Gastrocnemius medialis (tissue), 4 donors: ENCODE measurements around the gene PLEKHM1.

Experiments
- POLR2A ChIP-seq, 2 donors: fragments of 450-650 bp; IDR thresholded peaks; one replicate each; pipeline ENCODE4 v1.6.1; 2017; ENCODE audit warnings: antibody characterized with exemption in 2 of 2, mild to moderate bottlenecking in 2 of 2, moderate library complexity in 2 of 2
- TF ChIP-seq, protein P1 (sequence below), 5 experiments: fragments of 450-650 bp in 3 of 5; fragments of 200-600 bp in 2 of 5; sonication (generic) in 2 of 5; IDR thresholded peaks in 4 of 5; conservative IDR thresholded peaks in 1 of 5; 1 replicate in 4 of 5; 2 replicates in 1 of 5; pipeline ENCODE4 v1.5.1; 2016 to 2019; ENCODE audit warnings: antibody characterized with exemption in 5 of 5, mild to moderate bottlenecking in 3 of 5, moderate library complexity in 3 of 5

DNA sequence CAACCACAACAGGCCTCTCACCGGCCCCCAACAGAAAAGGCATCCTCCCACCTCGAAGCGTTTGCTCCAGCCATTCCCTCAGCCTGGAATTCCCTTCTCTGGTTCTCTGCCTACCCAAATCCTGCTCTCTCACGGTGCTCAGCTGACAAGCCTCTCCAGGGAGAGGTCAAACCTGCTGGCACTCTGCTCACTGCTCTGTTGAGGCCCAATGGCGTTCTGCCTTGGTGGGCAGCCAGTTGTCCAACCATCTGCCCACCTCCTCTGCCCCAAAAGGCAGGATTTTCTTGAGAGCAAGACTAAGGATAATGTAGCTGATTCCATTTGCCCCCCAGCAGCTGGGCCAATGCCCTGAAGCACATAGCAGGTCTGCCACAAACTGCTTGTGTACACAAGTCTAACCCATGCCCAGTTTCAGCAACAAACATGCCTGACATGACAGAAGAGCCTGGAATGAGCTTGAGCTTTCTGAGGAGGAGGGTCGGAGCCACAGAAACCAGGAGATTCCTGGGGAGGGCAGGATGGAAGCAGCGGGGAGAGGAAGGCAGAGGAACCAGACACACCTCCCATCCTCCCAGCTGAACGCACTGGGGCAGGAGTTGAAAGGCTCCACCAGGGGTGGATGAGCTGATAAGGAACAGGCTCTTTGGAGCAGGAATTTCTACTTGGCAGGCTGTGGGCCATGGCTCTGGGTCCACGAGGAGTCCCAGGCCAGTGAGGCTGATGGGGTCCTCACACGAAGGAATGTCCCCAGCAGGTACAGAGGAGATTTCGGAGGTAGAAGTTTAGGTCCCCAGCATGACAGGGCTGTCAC is 81.7 kb downstream of the PLEKHM1 start:
- TF ChIP-seq, protein P1, sequence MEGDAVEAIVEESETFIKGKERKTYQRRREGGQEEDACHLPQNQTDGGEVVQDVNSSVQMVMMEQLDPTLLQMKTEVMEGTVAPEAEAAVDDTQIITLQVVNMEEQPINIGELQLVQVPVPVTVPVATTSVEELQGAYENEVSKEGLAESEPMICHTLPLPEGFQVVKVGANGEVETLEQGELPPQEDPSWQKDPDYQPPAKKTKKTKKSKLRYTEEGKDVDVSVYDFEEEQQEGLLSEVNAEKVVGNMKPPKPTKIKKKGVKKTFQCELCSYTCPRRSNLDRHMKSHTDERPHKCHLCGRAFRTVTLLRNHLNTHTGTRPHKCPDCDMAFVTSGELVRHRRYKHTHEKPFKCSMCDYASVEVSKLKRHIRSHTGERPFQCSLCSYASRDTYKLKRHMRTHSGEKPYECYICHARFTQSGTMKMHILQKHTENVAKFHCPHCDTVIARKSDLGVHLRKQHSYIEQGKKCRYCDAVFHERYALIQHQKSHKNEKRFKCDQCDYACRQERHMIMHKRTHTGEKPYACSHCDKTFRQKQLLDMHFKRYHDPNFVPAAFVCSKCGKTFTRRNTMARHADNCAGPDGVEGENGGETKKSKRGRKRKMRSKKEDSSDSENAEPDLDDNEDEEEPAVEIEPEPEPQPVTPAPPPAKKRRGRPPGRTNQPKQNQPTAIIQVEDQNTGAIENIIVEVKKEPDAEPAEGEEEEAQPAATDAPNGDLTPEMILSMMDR (IDR thresholded peaks at IDR 0.05 in 4 of 5, conservative IDR thresholded peaks at IDR 0.05 in 1 of 5): no peak
- no peak for TF ChIP-seq POLR2A (IDR thresholded peaks at IDR 0.05)
